ENCODE measurements around the gene PAFAH1B2. TPM values are rescaled to one million over a fixed set of nuclear protein-coding genes. Genes with fewer than 3 reads are reported as not detected.

The PAFAH1B2 gene
- total RNA-seq, 1 donor from 2014 or later, result 226 TPM

DNA sequence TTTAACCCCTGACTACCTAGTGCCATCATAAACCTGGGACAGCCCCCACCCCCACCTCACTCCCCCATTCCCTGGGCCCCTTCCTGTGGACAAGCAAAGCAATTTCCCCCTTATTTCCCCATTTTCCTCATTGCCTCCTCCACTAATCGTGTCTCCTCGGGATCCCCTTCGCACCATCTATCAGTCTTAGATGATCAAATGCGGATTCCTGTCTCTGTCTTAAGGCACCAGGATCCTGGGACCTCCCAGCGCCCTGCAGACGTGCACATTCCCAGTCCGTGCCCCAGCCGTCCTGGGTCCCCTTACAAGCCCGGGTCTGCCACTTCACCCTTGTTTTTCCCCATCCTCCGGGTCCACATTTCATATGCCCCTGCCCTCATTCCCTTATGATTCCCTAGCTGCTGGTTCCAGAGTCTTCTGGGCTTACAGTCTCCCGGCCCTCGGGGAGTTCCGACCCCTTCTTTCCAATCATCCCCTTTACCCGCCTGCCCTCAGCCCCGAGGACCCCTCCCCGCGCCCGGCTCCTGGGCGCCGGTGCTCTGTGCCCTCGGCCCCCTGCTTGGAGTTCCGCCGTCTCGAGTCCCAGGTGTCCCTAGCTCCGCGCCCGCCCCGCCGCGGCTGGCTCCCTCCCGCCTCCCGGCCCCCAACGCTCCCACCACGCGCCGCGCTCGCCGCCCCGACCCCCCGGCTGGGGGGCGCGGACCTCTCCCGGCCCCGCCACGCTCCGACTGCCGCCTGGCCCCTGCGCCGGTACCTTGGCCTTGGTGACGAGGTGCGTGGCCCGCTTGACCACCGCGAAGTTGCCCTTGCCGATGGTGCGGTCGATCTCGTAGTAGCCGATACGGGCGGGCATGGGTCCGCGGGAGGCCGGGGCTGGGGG, 46.5 kb upstream of the PAFAH1B2 start:
- Histone ChIP-seq H3K4me3 (ENCODE audit: low read depth, low read length) (peak overlapping the region; percentile 79), H3K27me3 (ENCODE audit: control insufficient read depth, insufficient read depth, low read length) (no peaks in the 10 kb centered on the region), H3K36me3 (ENCODE audit: control insufficient read depth, insufficient read depth, low read length) (no peaks in the 10 kb centered on the region)
- no peak for FAIRE-seq
- TF ChIP-seq, protein P1, sequence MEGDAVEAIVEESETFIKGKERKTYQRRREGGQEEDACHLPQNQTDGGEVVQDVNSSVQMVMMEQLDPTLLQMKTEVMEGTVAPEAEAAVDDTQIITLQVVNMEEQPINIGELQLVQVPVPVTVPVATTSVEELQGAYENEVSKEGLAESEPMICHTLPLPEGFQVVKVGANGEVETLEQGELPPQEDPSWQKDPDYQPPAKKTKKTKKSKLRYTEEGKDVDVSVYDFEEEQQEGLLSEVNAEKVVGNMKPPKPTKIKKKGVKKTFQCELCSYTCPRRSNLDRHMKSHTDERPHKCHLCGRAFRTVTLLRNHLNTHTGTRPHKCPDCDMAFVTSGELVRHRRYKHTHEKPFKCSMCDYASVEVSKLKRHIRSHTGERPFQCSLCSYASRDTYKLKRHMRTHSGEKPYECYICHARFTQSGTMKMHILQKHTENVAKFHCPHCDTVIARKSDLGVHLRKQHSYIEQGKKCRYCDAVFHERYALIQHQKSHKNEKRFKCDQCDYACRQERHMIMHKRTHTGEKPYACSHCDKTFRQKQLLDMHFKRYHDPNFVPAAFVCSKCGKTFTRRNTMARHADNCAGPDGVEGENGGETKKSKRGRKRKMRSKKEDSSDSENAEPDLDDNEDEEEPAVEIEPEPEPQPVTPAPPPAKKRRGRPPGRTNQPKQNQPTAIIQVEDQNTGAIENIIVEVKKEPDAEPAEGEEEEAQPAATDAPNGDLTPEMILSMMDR (IDR thresholded peaks at IDR 0.05; ENCODE audit: insufficient read depth, low read length, severe bottlenecking), result no peak
- DNase-seq (ENCODE audit: low read depth), result no peak

- TF ChIP-seq, protein P1 (IDR thresholded peaks at IDR 0.05; ENCODE audit: insufficient read depth, low read length, severe bottlenecking), result no peak
- peak within 1 kb of the TSS; percentile 79 for H3K4me3 ChIP-seq (ENCODE audit: low read depth, low read length)
- no peaks in the 10 kb centered on the region for H3K27me3 ChIP-seq (ENCODE audit: control insufficient read depth, insufficient read depth, low read length)
- no peaks in the 10 kb centered on the region for H3K36me3 ChIP-seq (ENCODE audit: control insufficient read depth, insufficient read depth, low read length)
- FAIRE-seq, result no peak
- DNase-seq (ENCODE audit: low read depth), result peak; percentile 97
These were observed 45.5 kb upstream of the PAFAH1B2 start, which contains the start of gene SIK3 for GRCh38 chr11:117098269-117099232. Gene SIK3 (minus strand): TSS chr11:117098428. CDS start chr11:117098415, 13 bp downstream.

DNA sequence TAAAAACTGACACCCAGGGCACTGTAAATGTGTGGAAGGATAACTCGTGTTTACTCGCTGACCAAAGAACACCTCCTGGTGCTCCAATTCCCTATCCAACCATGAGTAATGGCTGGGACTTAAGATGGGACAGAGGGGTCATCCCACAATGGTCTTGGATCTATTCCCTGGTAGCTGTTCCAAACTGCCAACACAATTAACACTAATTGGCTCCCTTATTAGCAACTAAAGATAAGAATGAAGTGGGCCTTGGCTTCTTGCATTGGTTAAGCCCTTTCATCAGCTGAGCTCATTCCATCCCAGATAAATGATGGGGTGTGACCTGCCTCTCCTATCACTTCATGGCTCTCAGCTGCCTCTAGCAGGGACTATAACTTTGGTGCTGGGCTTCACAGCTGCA, 44.4 kb upstream of the PAFAH1B2 start:
- FAIRE-seq, result no peak
- Histone ChIP-seq H3K36me3 (ENCODE audit: control insufficient read depth, insufficient read depth, low read length) (no peaks in the 10 kb centered on the region), H3K4me3 (ENCODE audit: low read depth, low read length) (no peak overlapping the region), H3K27me3 (ENCODE audit: control insufficient read depth, insufficient read depth, low read length) (no peaks in the 10 kb centered on the region)
- TF ChIP-seq, protein P1 (IDR thresholded peaks at IDR 0.05; ENCODE audit: insufficient read depth, low read length, severe bottlenecking), result no peak
- DNase-seq (ENCODE audit: low read depth), result no peak

DNA sequence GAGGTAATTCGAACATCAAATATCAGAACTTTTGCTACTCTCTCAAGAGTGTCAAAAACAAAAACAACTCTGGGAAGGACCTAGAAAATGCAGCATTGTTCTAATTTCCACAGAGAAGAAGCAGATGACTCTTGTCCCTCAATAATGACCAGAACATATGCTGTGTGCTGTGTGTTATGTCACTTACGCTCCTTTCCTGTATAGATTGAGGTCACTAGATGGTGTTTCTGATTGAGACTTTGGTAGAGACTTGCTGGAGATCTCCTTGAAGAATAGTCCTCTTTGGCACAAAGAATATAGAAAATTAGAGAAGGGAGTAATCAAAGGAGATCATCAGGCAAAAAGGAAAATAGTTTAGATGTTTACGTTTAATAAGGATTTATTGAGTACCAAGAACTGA, 43.5 kb upstream of the PAFAH1B2 start:
- no peak for FAIRE-seq
- no peaks in the 10 kb centered on the region for H3K27me3 ChIP-seq (ENCODE audit: control insufficient read depth, insufficient read depth, low read length)
- TF ChIP-seq, protein P1 (IDR thresholded peaks at IDR 0.05; ENCODE audit: insufficient read depth, low read length, severe bottlenecking), result no peak

DNA sequence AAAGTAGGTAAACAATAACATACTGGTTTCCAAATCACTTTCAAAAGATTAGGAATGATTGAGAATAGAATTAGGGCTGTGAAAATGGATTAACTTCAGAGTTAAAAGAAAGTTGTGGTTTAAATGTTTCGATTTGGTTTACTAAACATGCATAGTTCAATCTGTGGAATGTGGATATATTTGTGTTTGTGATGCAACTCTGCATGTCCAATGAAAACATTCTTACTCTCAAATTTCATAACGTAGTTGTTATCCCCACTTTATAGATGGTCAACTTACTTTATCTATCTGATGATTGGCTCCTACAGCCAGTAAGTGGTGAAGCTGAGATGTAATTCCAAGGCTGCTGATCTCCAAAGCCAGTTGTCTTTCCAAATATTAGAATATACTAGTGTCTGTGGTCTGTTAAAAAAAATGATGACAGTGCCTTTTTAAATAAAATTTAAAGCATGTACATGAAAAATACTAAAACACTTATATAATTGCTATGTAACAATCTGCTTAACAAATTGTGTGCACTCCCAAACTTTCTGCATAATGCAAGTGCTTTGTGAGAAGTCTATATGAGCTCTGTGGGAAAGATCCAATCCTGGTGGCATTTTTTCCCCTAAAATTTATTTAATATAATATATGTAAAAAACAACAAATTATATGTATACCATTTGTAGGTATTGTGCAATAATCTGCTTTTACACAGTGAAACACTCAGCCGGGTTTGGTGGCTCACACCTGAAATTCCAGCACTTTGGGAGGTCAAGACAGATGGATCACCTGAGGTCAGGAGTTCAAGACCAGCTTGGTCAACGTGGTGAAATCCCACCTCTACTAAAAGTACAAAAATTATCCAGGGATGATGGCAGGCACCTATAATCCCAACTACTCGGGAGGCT, 36.1 kb upstream of the PAFAH1B2 start:
- no peaks in the 10 kb centered on the region for H3K36me3 ChIP-seq (ENCODE audit: control insufficient read depth, insufficient read depth, low read length)
- FAIRE-seq, result no peak

More for the DNA sequence above, 43.5 kb upstream of the PAFAH1B2 start:
- H3K36me3 ChIP-seq (ENCODE audit: control insufficient read depth, insufficient read depth, low read length), result no peaks in the 10 kb centered on the region
- H3K4me3 ChIP-seq (ENCODE audit: low read depth, low read length), result no peak overlapping the region
- DNase-seq (ENCODE audit: low read depth), result no peak

More for the DNA sequence above, 36.1 kb upstream of the PAFAH1B2 start:
- TF ChIP-seq, protein P1 (IDR thresholded peaks at IDR 0.05; ENCODE audit: insufficient read depth, low read length, severe bottlenecking), result no peak
- no peak overlapping the region for H3K4me3 ChIP-seq (ENCODE audit: low read depth, low read length)
- no peak for DNase-seq (ENCODE audit: low read depth)
- H3K27me3 ChIP-seq (ENCODE audit: control insufficient read depth, insufficient read depth, low read length), result no peaks in the 10 kb centered on the region
